Activated CD8-positive, alpha-beta memory T cell treated with anti-CD3 and anti-CD28 coated beads for 24 hours (primary cell): ENCODE results near the gene LYSMD2.
A peak's percentile ranks its signal among the peaks of the same experiment; 100 is the strongest.

Source experiments
- DNase-seq: peaks from one replicate; pipeline ENCODE4 v3.0.0-alpha.2; 2020

Gene LYSMD2

GRCh38 chr15:51751697-51752683, 14.5 kb upstream of the LYSMD2 start:
- DNase-seq: peak; percentile 71

- peak; percentile 85 for DNase-seq
Measured at GRCh38 chr15:51750792-51751696, 13.6 kb upstream of the LYSMD2 start, which contains the start of gene TMOD2. Gene TMOD2 (plus strand): TSS chr15:51751597. CDS start chr15:51766442, 14,845 bp downstream.

- DNase-seq: no peak
Measured at GRCh38 chr15:51750186-51750585, 12.7 kb upstream of the LYSMD2 start.

- DNase-seq: no peak
Measured at GRCh38 chr15:51749307-51749706, 11.9 kb upstream of the LYSMD2 start.

GRCh38 chr15:51739061-51739712, 1.7 kb upstream of the LYSMD2 start:
- DNase-seq: no peak

GRCh38 chr15:51738553-51738952, 1.1 kb upstream of the LYSMD2 start:
- no peak for DNase-seq

GRCh38 chr15:51736751-51737521, 519 bp downstream of the LYSMD2 start:
- peak; percentile 88 for DNase-seq

- DNase-seq: no peak
Measured at GRCh38 chr15:51736069-51736468, 1.4 kb downstream of the LYSMD2 start.

- DNase-seq: no peak
Measured at GRCh38 chr15:51735228-51736010, 2.0 kb downstream of the LYSMD2 start.

GRCh38 chr15:51732646-51733045, 4.8 kb downstream of the LYSMD2 start:
- DNase-seq: no peak

- peak; percentile 71 for DNase-seq
Measured at GRCh38 chr15:51731549-51732267, 5.7 kb downstream of the LYSMD2 start.

- no peak for DNase-seq
Measured at GRCh38 chr15:51727141-51727897, 10.1 kb downstream of the LYSMD2 start.

GRCh38 chr15:51726302-51727073, 11.0 kb downstream of the LYSMD2 start:
- peak; percentile 73 for DNase-seq

- no peak for DNase-seq
Measured at GRCh38 chr15:51724673-51725072, 12.8 kb downstream of the LYSMD2 start.

- DNase-seq: no peak
Measured at GRCh38 chr15:51724199-51724598, 13.3 kb downstream of the LYSMD2 start.

- DNase-seq: no peak
Measured at GRCh38 chr15:51721199-51721960, 16.1 kb downstream of the LYSMD2 start.

- DNase-seq: no peak
Measured at GRCh38 chr15:51720201-51720995, 17.1 kb downstream of the LYSMD2 start.
